BJ (cell line): ENCODE measurements around the gene SYNE1. TPM values are rescaled to one million over a fixed set of nuclear protein-coding genes. Genes with fewer than 3 reads are reported as not detected.

Experiments
- CTCF ChIA-PET: fragments of 350-600 bp; formaldehyde crosslinking; extraction: SDS; loops from one replicate; lab custom pipeline; 2021; ENCODE audit warnings: antibody characterized with exemption, inconsistent platforms; lab: Yijun Ruan, JAX
- POLR2A ChIA-PET: fragments of 300-600 bp; sonication (Branson Sonifier 250); formaldehyde crosslinking; extraction: SDS; loops from one replicate; lab custom pipeline; 2021; ENCODE audit warnings: antibody characterized with exemption; lab: Charles Lee
- DNase-seq: peaks from one replicate; pipeline ENCODE4 v3.0.0-alpha.2; 2011; ENCODE audit warnings: low read depth
- H3K27me3 ChIP-seq: 2 replicates; pipeline ENCODE4 v1.6.0; 2011; ENCODE audit warnings: low read length; ENCODE audit not compliant: control insufficient read depth, insufficient read depth
- H3K36me3 ChIP-seq: 2 replicates; pipeline ENCODE4 v1.5.1; 2011; ENCODE audit warnings: low read length; ENCODE audit not compliant: control insufficient read depth, insufficient read depth
- H3K4me3 ChIP-seq: 2 replicates; pipeline ENCODE4 v1.5.1; 2011; ENCODE audit warnings: low read depth, mild to moderate bottlenecking, control low read depth, low read length
- polyA plus RNA-seq: library from polyadenylated mRNA; depleted of rRNA; stranded (reverse); fragments of >200 nt; gene quantifications from 2 replicates; pipeline ENCODE4 v1.2.3, GENCODE V29; 2011
- TF ChIP-seq, protein P1 (sequence below): IDR thresholded peaks from 2 replicates; pipeline ENCODE4 v1.5.1; 2011; ENCODE audit warnings: low read depth, mild to moderate bottlenecking, control low read depth, inconsistent platforms, low read length, moderate library complexity; ENCODE audit not compliant: insufficient read depth

Gene SYNE1
- polyA plus RNA-seq, 1 experiment, result 44.2 TPM

DNA sequence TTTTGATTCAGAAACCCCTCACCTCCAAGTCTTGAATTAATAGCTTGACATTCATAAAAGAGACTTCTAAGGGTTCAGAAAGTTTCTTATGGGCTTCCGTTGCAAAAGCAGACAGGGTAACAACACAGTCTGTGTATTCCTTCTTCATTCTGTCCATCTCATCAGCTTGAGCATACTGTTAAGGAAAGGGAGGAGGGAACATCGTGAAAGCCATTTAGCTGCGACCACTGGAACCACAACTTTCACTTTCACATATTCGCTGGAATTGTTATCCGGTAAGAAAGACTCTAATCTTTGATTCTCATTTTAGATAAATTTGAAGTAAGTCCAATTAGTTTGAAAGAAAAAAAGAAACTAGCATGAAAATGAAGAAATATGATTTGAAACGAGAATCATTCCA is 174.4 kb downstream of the SYNE1 start:
- CTCF ChIA-PET, result no interaction called here
- Histone ChIP-seq H3K27me3 (no peaks in the 10 kb centered on the region), H3K36me3 (no peaks in the 10 kb centered on the region), H3K4me3 (no peak overlapping the region)
- POLR2A ChIA-PET, result no interaction called here
- no peak for DNase-seq
- TF ChIP-seq, protein P1, sequence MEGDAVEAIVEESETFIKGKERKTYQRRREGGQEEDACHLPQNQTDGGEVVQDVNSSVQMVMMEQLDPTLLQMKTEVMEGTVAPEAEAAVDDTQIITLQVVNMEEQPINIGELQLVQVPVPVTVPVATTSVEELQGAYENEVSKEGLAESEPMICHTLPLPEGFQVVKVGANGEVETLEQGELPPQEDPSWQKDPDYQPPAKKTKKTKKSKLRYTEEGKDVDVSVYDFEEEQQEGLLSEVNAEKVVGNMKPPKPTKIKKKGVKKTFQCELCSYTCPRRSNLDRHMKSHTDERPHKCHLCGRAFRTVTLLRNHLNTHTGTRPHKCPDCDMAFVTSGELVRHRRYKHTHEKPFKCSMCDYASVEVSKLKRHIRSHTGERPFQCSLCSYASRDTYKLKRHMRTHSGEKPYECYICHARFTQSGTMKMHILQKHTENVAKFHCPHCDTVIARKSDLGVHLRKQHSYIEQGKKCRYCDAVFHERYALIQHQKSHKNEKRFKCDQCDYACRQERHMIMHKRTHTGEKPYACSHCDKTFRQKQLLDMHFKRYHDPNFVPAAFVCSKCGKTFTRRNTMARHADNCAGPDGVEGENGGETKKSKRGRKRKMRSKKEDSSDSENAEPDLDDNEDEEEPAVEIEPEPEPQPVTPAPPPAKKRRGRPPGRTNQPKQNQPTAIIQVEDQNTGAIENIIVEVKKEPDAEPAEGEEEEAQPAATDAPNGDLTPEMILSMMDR, result no peak

DNA sequence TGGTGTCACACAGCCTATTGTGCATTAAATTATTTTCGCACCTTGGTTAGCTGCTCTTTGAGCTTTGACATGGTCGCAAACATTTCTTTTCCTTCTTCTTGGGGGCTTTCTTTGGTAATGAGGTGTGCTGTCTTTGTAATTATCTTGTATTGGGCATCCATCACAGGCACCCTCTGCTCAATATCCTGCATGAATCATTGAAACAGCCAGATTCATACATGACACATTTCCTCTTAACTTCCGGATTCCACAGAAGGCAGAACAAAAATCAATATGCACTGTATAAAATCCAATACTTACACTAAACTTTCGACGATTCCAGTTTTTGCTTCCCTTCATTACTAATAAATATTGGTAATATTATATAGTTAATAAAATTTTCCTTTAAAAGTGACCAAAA is 175.6 kb downstream of the SYNE1 start:
- Histone ChIP-seq H3K27me3 (no peaks in the 10 kb centered on the region), H3K4me3 (no peak overlapping the region), H3K36me3 (no peaks in the 10 kb centered on the region)
- TF ChIP-seq, protein P1, result no peak
- DNase-seq, result no peak
- POLR2A ChIA-PET, result no interaction called here
- CTCF ChIA-PET, result interaction anchor here (1.0 kb wide), 1 partner anchor 11 kb away, joined by 5 read pairs; no protein-coding TSS in a partner anchor

DNA sequence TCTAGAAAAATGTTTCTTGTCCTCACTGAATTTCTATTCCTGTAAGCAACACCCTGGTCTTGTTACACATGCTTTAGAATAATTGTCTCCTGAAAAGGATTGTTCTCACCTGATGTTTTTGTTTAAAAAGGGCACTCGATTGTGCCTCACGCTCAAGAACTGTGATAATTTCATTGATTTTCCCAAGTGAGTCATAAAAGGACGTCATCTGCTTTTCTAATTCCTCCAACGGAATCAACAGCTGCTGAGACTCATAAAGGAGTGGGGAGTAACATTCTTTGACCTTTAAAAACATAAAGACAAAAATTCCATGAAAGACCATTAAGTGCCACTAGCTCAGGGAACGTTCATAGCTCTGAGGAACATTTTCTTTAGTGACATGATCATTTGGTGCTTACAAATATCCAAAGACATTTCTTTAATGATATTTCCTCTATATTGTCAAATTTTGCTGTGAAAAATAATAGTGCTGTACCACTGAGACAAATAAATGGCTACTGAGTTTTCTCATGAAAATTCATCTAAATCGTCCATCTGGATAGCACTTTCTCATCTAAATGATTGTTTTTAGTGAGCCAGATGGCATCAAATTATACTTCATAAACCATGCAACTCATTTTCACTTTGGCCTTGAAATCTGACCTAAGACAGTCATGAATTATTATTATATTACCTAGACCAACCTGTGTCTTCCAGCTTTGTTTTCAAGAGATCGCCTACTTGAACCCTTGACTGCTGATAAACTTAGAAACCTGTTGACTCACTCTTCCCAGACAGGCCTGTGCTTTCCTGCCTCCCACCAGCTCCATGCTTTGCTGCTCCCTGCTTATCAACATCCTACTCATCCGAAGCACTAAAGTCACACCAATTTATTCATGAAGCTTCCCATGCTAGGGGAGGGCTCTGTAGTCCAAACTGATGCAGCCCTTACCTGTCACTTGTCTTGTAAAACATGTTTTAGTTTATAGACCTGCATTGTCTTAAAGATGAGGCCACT is 178.2 kb downstream of the SYNE1 start:
- CTCF ChIA-PET, result interaction anchor here (0.7 kb wide), 1 partner anchor 184 kb away, joined by 3 read pairs; no protein-coding TSS in a partner anchor
- TF ChIP-seq, protein P1, result no peak
- Histone ChIP-seq H3K4me3 (no peak overlapping the region), H3K27me3 (no peaks in the 10 kb centered on the region), H3K36me3 (no peaks in the 10 kb centered on the region)
- POLR2A ChIA-PET, result interaction anchor here (0.6 kb wide), 1 partner anchor 79 kb away, joined by 3 read pairs; no protein-coding TSS in a partner anchor
- peak; percentile 10 for DNase-seq

DNA sequence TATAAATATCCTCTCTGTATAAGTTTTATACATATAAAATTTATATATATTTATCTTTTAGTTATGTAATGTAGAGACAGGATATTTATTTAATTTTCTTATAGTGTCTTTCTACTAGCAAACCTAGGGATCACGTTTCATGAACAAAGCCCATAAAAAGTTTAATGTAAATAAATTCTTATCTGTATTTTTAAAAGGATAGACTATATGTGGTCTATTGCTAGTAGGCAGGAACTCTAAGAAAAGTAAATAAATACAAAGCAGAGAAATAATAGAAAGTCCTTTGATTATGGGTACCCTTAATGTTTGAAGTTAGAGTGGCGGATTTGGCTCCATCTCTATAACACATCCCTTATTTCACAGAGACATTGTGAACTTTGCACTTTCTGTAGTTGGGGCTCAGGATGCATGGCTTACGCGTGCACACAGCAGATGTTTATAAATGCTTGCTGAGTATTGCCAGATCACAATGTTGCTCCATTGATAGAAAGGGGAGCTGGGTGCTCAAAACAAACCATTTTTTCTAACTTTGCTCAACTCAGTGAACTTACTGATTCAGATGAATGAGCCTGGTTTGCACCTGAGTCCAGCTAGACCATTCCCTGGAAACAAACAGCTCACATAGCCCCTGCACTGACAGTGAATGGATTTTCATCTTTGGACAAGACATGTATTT is 179.1 kb downstream of the SYNE1 start:
- CTCF ChIA-PET, result no interaction called here
- no peak for DNase-seq
- POLR2A ChIA-PET, result interaction anchor here (0.6 kb wide), 1 partner anchor 78 kb away, joined by 3 read pairs; no protein-coding TSS in a partner anchor
- H3K27me3 ChIP-seq, result no peaks in the 10 kb centered on the region
- TF ChIP-seq, protein P1, result no peak
- no peaks in the 10 kb centered on the region for H3K36me3 ChIP-seq
- H3K4me3 ChIP-seq, result no peak overlapping the region

DNA sequence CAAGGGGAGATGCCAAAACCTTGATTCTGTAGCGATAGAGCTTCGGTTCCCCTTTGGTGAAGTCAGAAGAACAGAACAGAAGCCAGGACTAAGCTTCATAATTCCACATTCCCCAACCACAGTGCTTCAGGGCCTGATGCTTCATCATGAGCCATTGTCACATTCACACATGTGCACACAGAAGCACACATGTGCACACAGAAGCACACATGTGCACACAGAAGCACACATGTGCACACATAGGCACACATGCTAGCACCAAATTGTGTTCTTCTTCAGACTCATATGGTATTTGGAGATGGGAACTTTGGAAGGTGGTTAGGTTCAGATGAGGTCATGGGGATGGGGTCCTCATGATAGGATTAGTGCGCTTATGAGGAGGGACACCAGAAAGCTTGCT is 183.2 kb downstream of the SYNE1 start:
- DNase-seq, result no peak
- TF ChIP-seq, protein P1, result no peak
- ChIA-PET CTCF (interaction anchor here (0.9 kb wide), 1 partner anchor 27 kb away, joined by 4 read pairs; no protein-coding TSS in a partner anchor), POLR2A (interaction anchor here (0.7 kb wide), 1 partner anchor 22 kb away, joined by 3 read pairs; no protein-coding TSS in a partner anchor)
- H3K4me3 ChIP-seq, result no peak overlapping the region
- no peaks in the 10 kb centered on the region for H3K36me3 ChIP-seq
- H3K27me3 ChIP-seq, result no peaks in the 10 kb centered on the region
